NCI-H2171 treated with DMSO at 0.1 percent for 48 hours (cell line): ENCODE results near the gene NCAM1.

Experiments used
- DNase-seq: peaks from one replicate; lab custom pipeline; 2025; lab: John Stamatoyannopoulos, UW

The NCAM1 gene

GRCh38 chr11:113172382-113172951 is 211.2 kb downstream of the NCAM1 start:
- DNase-seq = no peak

- no peak for DNase-seq
These were observed 211.9 kb downstream of the NCAM1 start for GRCh38 chr11:113173126-113173525.

- DNase-seq = no peak
These were observed 213.7 kb downstream of the NCAM1 start for GRCh38 chr11:113174882-113175281.

- no peak for DNase-seq
These were observed 215.6 kb downstream of the NCAM1 start for GRCh38 chr11:113176599-113177360.

GRCh38 chr11:113177671-113178070 is 216.5 kb downstream of the NCAM1 start:
- no peak for DNase-seq

- DNase-seq = no peak
These were observed 217.3 kb downstream of the NCAM1 start for GRCh38 chr11:113178381-113179070.

GRCh38 chr11:113179181-113179704 is 218.0 kb downstream of the NCAM1 start:
- DNase-seq = peak; percentile 64

GRCh38 chr11:113181094-113181493 is 219.9 kb downstream of the NCAM1 start:
- no peak for DNase-seq

GRCh38 chr11:113182288-113182687 is 221.1 kb downstream of the NCAM1 start:
- DNase-seq = no peak

GRCh38 chr11:113184498-113184897 is 223.3 kb downstream of the NCAM1 start:
- DNase-seq = no peak

- no peak for DNase-seq
These were observed 227.2 kb downstream of the NCAM1 start for GRCh38 chr11:113188371-113188834.

GRCh38 chr11:113189909-113190667 is 228.9 kb downstream of the NCAM1 start:
- peak; percentile 5 for DNase-seq

GRCh38 chr11:113192121-113192925 is 231.1 kb downstream of the NCAM1 start:
- no peak for DNase-seq

GRCh38 chr11:113193016-113193415 is 231.8 kb downstream of the NCAM1 start:
- DNase-seq = no peak

- peak; percentile 16 for DNase-seq
These were observed 232.7 kb downstream of the NCAM1 start for GRCh38 chr11:113193946-113194345.

- DNase-seq = no peak
These were observed 234.5 kb downstream of the NCAM1 start for GRCh38 chr11:113195728-113196127.

- DNase-seq = no peak
These were observed 236.2 kb downstream of the NCAM1 start for GRCh38 chr11:113197446-113197845.

- DNase-seq = no peak
These were observed 237.9 kb downstream of the NCAM1 start for GRCh38 chr11:113198972-113199661.

- no peak for DNase-seq
These were observed 238.6 kb downstream of the NCAM1 start for GRCh38 chr11:113199866-113200265.

GRCh38 chr11:113201054-113201818 is 240.0 kb downstream of the NCAM1 start:
- no peak for DNase-seq
